SKM-1 treated with dmso at 0.1 percent for 144 hours (cell line): ENCODE results near the gene RCAN1.
"Not testable (repeated sequence)": the region's sequence is repeated elsewhere in the genome, so short reads cannot be mapped to it uniquely, and the experiment has no call there.

Experiments
- DNase-seq: peaks from one replicate; lab custom pipeline; 2025; ENCODE audit not compliant: unreplicated experiment; lab: John Stamatoyannopoulos, UW

The RCAN1 gene

DNA sequence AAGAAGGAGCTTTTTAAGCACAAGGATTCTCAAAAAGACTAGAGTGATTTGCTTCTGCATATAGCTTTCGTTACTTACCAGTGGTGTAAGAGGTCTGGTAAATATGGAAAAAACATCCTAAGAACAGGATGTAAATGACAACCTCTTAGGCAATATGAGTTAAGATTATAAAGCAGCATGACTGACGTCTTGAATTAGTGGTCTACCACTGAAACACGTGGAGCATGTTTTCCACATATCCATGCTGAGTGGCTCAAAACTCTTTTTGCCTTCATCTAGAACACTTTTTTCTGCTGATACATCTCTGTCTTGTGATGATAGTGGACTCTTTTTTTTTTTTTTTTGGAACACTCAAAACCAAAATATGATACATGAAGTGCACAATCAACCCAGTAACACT lies 44.6 kb downstream of the RCAN1 start:
- peak; percentile 1 for DNase-seq

DNA sequence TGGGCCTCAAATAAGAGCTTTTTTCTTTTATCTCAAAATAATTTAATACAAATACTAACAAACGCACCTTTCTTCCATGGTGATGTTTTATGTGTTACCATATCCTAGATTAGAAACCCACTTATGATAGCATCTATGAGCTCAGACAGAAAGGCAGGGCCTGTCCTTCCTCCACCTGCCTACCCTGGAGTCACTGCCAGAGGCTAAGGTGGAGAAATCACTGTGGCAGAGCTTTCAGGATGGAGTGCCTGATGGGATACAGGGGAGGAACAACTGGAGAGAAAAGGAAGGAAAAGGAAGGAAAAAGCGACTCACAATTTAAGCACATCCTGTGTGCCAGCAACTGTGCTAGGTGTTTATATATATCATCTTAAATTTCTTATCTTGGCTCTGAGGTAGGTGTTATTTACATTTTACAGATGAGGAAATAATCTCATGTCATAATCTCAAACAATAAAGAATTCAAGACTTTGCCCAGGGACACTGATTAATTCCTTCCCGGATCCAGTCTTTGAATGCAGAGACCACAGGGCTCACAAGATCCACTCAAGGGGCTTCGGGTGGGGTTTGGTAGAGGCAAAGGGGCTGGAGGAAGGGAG lies 45.4 kb downstream of the RCAN1 start:
- no peak for DNase-seq

DNA sequence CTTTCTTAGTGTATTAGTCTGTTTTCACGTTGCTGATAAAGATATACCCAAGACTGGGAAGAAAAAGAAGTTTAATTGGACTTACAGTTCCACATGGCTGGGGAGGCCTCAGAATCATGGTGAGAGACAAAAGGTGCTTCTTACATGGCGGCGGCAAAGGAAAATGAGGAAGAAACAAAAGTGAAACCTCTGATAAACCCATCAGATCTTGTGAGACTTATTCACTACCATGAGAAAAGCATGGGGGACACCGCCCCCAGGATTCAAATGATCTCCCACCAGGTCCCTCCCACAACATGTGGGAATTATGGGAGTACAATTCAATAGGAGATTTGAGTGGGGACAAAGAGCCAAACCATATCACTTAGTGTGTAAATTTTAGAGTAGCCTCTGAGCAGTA lies 46.1 kb downstream of the RCAN1 start:
- DNase-seq: not testable (repeated sequence)

DNA sequence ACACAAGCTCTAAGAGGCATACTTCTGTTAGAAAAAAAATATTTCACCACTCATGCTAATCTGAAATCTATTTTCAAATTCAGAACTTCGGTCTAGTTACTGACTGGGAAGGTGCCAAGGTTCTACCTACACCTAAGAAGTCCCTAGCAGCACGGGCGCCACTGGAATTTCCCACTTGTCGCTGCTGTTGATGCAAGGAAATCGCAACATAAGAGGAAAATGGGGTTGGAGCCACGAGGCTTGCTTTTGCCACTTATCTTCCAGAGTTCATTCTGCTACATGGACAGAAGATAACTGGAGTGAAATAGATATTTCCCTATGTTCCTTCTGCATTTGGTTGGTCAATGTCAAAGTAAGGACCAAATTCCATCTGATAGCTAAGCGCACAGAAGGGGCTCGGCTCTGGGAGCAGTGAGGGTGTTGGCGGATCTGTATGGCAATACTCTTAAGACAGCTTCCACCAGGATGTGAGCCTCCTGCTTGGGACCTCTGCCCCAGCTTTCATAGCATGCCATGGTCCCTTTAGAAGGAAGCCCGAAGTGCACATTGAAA lies 47.2 kb downstream of the RCAN1 start:
- DNase-seq: no peak

GRCh38 chr21:34565238-34565637 lies 49.7 kb downstream of the RCAN1 start:
- DNase-seq: no peak

- not testable (repeated sequence) for DNase-seq
Observed at GRCh38 chr21:34563370-34563769, 51.5 kb downstream of the RCAN1 start.

DNA sequence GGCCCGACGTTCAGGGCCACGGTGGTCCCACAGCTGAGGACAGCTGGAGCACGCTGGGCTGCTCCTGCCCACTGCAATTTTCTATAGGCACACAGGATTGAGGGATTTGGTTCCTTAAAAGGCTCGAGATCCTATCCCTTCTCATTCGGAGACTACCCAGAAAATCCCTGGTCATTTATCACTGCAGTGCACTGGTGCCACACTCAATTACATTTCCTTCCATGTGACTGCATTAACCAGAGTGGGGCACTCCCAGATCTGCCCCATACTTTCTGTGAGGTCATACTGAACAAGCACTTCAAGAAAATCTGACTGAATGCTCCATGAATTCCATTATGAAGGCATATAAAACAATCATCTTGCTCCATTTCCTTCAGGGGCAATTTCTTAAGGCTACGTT lies 53.1 kb downstream of the RCAN1 start:
- no peak for DNase-seq

DNA sequence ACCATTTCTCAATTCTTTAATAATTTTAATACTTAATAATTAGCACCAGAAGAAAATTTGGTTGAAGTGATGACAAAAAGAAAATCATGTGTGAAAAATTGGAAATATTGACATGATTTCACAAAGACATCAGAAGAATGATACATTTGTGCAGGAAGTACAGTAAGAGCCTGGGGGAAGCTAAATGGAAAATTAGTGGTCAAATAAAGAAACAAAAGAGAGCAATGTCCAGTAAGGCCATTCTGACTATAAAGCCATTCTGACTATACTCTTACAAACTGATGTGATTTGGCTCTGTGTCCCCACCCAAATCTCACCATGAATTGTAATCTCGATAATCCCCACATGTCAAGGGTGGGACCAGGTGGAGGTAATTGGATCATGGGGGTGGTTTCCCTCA lies 54.3 kb downstream of the RCAN1 start:
- no peak for DNase-seq

- no peak for DNase-seq
Observed at GRCh38 chr21:34560021-34560420, 54.9 kb downstream of the RCAN1 start.

- no peak for DNase-seq
Observed at GRCh38 chr21:34559089-34559631, 55.8 kb downstream of the RCAN1 start.

DNA sequence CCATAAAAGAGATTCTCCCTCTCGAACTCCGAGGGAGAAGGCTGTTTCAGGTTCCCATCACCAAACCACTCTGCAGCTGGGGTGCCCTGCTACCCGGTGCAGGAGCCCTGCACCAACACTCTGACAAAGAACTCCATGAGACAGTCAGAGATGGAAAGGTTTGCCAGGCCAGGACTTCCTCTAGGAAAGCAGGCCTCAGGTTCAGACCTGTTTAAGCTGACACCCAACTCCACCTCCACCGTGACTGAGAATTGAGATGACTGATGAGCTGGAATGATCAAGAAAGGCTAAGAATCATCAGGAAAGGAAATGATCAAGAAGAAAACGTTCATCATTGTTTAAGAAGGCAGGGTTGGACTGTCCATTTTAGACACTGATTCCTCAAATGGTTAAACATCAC lies 56.7 kb downstream of the RCAN1 start:
- DNase-seq: no peak

DNA sequence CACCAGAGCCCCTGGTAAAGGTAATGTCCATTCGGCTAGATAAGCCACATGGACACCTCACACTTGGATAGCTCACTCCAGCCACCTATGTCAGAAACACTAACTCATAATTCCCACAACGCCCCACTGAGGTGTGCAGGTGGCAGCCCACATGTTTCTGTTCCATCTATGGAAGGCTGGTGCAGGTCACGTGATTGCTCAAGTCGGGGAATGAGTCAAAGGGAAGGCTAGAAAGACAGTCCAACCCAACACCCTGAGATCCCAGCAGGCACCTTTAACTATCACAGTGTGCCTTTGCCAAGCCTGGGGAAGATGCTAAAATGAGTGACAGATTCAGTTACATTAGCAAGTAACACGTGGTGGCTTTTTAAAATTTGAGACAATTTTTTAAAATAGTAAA lies 57.7 kb downstream of the RCAN1 start:
- no peak for DNase-seq

GRCh38 chr21:34554670-34555069 lies 60.2 kb downstream of the RCAN1 start:
- DNase-seq: not testable (repeated sequence)

- DNase-seq: no peak
Observed at GRCh38 chr21:34554227-34554626, 60.7 kb downstream of the RCAN1 start.

- no peak for DNase-seq
Observed at GRCh38 chr21:34553151-34553952, 61.6 kb downstream of the RCAN1 start.

- DNase-seq: no peak
Observed at GRCh38 chr21:34552360-34553098, 62.4 kb downstream of the RCAN1 start.

- DNase-seq: no peak
Observed at GRCh38 chr21:34550182-34550799, 64.6 kb downstream of the RCAN1 start.

- DNase-seq: no peak
Observed at GRCh38 chr21:34548781-34549376, 66.0 kb downstream of the RCAN1 start.

- no peak for DNase-seq
Observed at GRCh38 chr21:34546542-34546941, 68.4 kb downstream of the RCAN1 start.

DNA sequence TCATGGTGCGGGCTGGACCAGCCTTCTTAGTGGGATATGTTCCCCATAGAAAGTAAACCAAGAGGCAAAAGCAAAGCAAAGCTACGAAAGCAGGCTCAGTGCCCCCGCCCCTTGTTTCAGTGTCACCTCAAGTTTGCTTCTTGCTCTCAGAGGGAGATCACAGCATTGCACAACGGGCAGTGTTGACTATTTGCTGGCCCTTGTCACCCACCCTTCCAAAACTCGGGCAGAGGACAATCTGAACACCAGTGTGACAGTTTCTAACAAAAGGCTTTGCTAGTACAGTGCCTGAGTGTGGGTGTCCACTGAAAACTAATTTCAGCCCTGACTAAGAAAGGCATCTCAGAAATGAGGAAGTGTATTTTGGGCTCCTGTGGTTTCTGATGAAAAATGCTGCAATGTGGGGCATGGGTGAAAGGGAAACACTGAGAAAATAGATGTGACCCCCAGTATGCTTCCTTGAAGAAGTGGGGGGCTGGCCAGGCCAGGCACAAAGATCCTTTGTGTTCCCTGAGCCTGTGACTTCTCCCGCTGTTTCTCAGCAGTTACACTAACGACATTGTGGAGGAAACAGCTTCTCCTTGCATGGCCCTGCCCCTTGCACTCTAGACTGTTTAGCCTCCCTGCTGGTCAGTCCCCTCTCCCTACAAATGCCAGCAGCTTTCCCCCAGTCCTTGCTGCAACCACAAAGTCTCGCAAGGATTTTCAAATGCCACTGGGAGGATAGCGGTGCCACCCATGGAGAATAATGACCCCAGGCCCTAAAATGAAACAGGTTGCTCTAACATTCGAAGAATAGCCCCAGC lies 69.6 kb downstream of the RCAN1 start:
- peak; percentile 89 for DNase-seq
